ENCODE results near the gene USP35.

USP35 gene

GRCh38 chr11:78196661-78197091, 8.0 kb downstream of the USP35 start:
- FAIRE-seq, result no peak

GRCh38 chr11:78197816-78198215, 9.1 kb downstream of the USP35 start:
- no peak for FAIRE-seq

DNA sequence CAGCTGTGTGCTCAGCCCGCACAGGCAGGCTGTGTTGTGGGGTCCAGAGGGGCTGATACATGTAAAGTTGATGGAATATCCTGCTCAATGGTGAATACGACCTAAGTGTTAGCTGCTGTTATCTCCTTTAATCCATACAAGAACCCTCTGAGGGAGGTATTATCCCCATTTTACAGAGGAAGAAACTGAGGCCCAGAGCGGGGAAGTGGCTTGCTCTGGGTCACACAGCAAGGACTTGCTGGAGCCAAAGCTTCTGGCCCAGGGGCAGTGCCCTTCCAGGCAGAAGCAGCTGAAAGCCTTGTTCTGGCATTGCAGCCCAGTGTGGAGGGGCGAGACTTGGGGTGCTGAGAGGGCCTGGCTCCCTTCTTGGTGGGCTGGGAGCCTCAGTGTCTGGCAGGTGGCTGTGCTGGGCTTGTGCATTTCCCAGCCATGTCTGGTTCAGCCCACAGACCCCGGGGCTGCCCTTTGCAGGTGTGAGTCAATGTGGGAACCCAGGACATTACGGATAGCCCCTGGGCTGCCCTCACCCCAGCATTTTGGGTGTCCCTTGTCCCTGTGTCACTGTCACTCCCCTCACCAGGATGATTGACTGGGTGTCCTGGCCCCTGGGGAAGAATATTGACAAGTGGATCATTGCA, 10.4 kb downstream of the USP35 start:
- FAIRE-seq, result no peak

- FAIRE-seq, result no peak
Measured at GRCh38 chr11:78199653-78200015, 10.9 kb downstream of the USP35 start.

GRCh38 chr11:78200061-78200460, 11.3 kb downstream of the USP35 start:
- FAIRE-seq, result no peak

GRCh38 chr11:78200553-78200952, 11.8 kb downstream of the USP35 start:
- no peak for FAIRE-seq

- no peak for FAIRE-seq
Measured at GRCh38 chr11:78201096-78201818, 12.5 kb downstream of the USP35 start.

DNA sequence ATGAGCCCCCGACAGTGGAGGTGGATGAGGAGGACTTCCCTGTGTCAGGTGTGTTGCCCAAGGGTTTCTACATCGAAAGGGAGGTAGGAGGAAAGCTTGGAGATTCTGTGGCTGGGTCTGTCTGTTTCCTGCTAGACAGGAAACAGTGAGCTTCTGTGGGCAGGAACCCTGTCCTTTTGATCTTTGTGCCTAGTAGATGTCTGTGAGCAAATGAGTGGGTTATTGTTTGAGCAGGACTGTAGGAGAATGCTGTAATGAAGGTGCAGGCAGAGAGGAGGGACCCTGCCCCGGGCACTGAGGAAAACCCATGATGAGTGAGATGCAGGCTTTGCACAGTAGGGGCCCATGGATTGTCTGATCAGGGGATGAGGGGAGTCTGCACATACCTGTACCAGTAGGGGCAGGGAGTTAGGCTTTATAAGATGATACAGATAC, 14.0 kb downstream of the USP35 start:
- no peak for FAIRE-seq

DNA sequence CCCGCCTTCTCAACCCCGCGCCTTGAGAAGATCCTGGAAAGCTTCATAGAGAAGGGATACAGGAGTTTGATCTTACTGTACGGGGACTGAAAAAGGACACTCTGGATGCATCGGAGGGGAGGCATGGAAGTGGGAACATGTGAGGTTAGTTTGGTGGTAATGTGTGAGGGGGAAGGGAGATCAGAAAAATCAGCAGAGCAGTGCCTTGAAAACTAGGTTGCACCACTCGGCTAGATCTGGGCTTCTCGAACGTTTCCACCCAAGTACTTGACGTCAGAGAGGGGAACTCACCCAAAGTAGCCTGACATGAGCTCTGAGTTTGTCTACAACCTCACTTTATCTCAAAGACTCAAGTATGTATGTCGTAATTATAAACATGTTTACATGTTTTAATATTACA, 14.5 kb downstream of the USP35 start:
- FAIRE-seq, result no peak

DNA sequence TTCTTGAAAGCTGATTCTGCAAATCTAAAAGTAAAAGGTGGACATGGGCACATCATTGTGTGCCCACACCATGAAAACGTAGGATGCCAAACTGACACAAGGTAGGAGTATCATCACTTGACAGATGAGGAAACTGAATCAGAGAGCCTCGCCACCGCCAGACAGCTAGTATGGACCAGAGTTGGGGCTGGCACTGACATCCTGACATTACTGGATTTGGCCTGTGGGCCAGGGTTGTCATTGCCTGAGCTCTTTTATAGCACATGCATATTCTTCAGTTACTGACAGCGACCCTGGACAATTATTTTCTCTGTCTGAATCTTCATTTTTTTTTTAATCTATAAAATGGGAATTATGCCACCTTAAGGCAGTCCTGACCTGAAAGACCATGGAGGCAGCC, 16.5 kb downstream of the USP35 start:
- no peak for FAIRE-seq

DNA sequence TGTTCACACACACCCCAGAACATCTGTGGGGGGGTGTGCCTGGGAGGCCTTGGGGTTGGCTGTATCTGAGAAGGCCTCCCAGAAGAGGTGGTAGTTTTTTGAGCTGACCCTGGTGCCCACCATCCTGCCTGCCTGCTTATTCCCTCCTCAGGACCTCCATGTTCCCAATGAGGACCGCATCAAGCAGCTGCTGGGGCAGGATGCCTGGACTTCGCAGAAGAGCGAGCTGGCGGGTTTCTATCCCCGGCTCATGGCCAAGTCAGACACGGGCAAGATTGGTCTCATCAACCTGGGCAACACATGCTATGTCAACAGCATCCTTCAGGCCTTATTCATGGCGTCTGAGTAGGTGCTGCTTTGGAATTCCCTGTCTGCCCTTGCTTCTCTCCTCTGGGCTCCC, 17.0 kb downstream of the USP35 start:
- no peak for FAIRE-seq

DNA sequence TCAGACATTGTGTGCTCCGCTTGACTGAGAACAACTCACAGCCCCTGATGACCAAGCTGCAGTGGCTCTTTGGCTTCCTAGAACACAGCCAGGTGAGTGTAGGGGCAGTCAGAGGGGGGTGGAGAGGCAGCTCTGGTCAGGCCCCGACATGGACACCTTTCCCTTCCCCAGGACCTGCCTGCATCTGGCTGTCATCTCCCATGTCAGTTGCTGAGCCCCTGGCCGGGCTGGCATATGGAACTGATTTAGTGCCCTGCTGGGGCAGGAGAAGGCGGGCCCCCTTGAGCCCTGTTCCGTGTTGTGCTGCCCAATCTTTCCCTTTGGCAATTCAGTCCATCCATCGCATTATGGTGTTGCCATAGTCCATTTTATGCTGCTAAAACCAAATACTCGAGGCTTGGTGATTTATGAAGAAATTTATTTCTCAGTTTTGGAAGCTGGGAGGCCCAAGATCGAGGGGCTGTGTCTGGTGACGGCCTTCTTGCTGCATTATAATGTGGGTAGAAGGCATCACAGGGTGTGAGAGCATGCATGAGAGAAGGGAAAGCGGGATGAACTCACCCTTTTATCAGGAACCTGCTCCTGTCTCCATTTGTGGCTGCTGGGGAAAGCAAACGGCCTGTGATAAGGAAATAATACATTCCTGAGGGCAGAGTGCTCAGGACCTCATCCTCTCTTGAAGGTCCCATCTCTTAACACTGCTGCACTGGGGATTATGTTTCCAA, 19.0 kb downstream of the USP35 start:
- FAIRE-seq, result no peak

DNA sequence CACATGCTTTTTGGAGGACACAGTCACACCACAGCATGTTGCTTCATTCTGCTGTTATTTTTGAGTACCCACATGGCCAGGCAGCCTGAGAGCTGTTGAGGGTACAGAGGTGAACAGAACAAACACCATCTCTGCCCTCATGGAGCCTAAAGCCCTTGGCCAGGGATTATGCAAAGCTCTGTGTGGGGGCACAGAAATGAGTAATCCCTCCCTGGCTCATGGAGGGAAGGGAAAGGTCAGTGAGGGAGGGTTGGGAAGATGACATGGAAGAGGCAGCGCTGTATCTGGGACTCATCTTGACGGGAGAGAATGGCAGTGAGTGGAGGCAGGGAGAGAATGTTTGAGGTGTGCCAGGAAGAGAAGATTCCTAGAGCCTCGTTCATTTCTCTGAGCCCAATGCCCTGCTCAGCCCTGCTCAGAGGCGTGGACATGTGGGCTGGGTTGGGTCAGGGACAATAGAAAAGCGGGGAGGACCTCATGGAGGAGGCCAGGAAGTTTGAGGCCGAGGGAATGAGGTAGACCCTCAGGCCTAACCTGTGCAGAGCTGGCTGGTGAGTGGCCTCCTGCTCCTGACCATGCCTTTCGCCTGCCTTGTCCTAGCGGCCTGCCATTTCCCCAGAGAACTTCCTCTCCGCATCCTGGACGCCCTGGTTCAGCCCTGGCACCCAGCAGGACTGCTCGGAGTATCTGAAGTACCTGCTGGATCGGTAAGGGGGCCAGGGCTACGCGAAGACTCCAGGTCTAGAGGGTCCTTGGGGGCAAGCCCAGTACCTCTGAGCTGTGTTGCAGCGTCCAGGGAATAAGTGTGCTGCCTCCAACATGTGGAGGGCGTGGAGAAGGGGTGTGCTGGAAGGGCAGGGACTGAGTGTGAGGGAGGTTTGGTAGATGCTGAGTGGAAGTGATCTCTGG, 19.8 kb downstream of the USP35 start:
- no peak for FAIRE-seq

- FAIRE-seq, result no peak
Measured at GRCh38 chr11:78209478-78209877, 20.8 kb downstream of the USP35 start.

GRCh38 chr11:78210000-78210608, 21.4 kb downstream of the USP35 start:
- FAIRE-seq, result no peak

- FAIRE-seq, result no peak
Measured at GRCh38 chr11:78211565-78211964, 22.8 kb downstream of the USP35 start.

DNA sequence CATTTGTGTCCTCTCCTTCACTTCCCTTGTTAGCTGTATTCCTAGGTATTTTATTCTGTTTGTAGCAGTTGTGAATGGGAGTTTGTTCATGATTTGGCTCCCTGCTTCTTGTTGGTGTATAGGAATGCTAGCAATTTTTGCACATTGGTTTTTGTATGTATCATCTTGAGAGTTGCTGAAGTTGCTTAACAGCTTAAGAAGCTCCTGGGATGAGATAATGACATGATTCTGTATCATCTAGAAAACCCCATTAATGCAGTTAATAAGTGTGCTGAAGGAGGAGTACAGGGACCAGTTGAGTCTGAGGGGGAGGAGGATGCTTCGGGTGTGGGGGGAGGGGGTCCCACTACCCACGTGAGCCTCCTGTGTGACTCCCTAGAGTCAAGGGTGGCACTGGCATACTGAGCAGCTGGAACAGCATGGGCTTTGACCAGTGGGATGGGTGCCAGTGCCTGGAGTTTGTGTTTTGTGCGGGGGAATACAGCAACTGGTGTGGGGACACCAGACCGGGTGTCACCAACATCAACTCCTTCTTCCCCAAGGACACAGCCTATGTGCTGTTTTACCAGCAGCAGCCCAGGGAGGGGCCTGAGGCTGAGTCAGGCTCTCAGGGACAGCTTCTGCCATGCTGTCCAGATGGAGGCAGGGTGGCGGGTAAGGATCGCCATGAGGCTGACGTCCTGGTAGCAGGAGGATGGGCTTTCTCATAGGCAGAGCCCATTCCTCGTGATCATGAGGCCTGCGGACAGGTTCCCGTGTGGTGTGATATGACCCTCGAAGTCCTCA, 24.1 kb downstream of the USP35 start:
- no peak for FAIRE-seq

- no peak for FAIRE-seq
Measured at GRCh38 chr11:78213526-78214330, 25.0 kb downstream of the USP35 start.

- no peak for FAIRE-seq
Measured at GRCh38 chr11:78214331-78215194, 25.8 kb downstream of the USP35 start.

DNA sequence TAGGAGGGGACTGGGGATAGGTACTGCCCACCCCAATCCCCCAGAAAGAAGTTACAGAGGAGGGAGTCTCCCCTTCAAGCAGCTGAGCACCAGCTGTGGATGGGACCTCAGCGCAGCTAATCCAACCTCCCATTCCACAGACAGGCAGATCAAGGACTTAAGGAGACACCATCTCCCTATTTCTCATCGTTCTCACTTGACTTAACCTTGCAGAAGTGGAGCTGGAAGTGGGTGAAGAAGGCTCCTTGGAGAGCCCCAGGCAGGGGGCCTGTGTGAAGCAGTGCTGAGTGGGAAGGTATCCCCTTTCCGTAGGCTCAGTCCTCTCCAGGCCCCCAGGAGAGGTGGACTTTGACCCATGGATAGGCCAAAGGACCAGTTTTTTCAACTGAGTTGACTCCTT, 27.3 kb downstream of the USP35 start:
- no peak for FAIRE-seq

All from A204.1 (cell line).